Stomach smooth muscle (tissue), 2 donors: ENCODE data around the gene SEC61G.

ENCODE experiments used
- H3K27ac ChIP-seq: one replicate; pipeline ENCODE4 v1.7.0; 2013; ENCODE audit warnings: mild to moderate bottlenecking, low read length, inconsistent platforms
- H3K27me3 ChIP-seq, 2 donors: one replicate each; pipeline ENCODE4 v1.7.0; 2013; ENCODE audit warnings: low read length in 2 of 2; ENCODE audit not compliant: insufficient read depth in 2 of 2, control insufficient read depth in 1 of 2
- H3K36me3 ChIP-seq, 2 donors: one replicate each; pipeline ENCODE4 v1.7.0; 2013; ENCODE audit warnings: low read length in 2 of 2; ENCODE audit not compliant: control insufficient read depth in 2 of 2, insufficient read depth in 2 of 2
- H3K4me1 ChIP-seq: one replicate; pipeline ENCODE4 v1.7.0; 2013; ENCODE audit warnings: low read length; ENCODE audit not compliant: control insufficient read depth, insufficient read depth
- H3K4me3 ChIP-seq, 2 donors: one replicate each; pipeline ENCODE4 v1.7.0; 2013; ENCODE audit warnings: low read length in 2 of 2
- H3K9ac ChIP-seq, 2 donors: one replicate each; pipeline ENCODE4 v1.7.0; 2013; ENCODE audit warnings: low read length in 2 of 2, mild to moderate bottlenecking in 1 of 2
- H3K9me3 ChIP-seq, 2 donors: one replicate each; pipeline ENCODE4 v1.7.0; 2013; ENCODE audit warnings: low read length in 2 of 2; ENCODE audit not compliant: control insufficient read depth in 2 of 2
- donor health status: healthy.
- donor health status: Pancreatic carcinoma.

SEC61G gene

GRCh38 chr7:54782829-54783228 is 23.8 kb upstream of the SEC61G start:
- Histone ChIP-seq H3K9me3 (no peaks in the 10 kb centered on the region), H3K4me1 (no peaks in the 10 kb centered on the region), H3K27me3 (peaks cover 0 to 3% of the 10 kb centered on the region in 2 donors), H3K36me3 (no peaks in the 10 kb centered on the region), H3K4me3 (no peak overlapping the region), H3K27ac (no peak overlapping the region), H3K9ac (no peak overlapping the region)

- Histone ChIP-seq H3K36me3 (no peaks in the 10 kb centered on the region), H3K4me3 (no peak overlapping the region), H3K9ac (no peak overlapping the region), H3K9me3 (no peaks in the 10 kb centered on the region), H3K27me3 (peaks cover 0 to 3% of the 10 kb centered on the region in 2 donors), H3K4me1 (no peaks in the 10 kb centered on the region), H3K27ac (no peak overlapping the region)
Observed at GRCh38 chr7:54782314-54782713, 23.3 kb upstream of the SEC61G start.

- H3K27me3 ChIP-seq, result peaks cover 0 to 3% of the 10 kb centered on the region in 2 donors
- H3K36me3 ChIP-seq, result no peaks in the 10 kb centered on the region
- no peak overlapping the region for H3K4me3 ChIP-seq
- H3K27ac ChIP-seq, result no peak overlapping the region
- H3K4me1 ChIP-seq, result no peaks in the 10 kb centered on the region
- H3K9me3 ChIP-seq, result no peaks in the 10 kb centered on the region
- no peak overlapping the region for H3K9ac ChIP-seq
Observed at GRCh38 chr7:54781134-54781920, 22.3 kb upstream of the SEC61G start.

- no peak overlapping the region for H3K27ac ChIP-seq
- H3K4me3 ChIP-seq, result no peak overlapping the region
- no peaks in the 10 kb centered on the region for H3K36me3 ChIP-seq
- no peaks in the 10 kb centered on the region for H3K4me1 ChIP-seq
- no peaks in the 10 kb centered on the region for H3K9me3 ChIP-seq
- H3K9ac ChIP-seq, result no peak overlapping the region
- peaks cover 0 to 3% of the 10 kb centered on the region in 2 donors for H3K27me3 ChIP-seq
Observed at GRCh38 chr7:54780490-54780889, 21.5 kb upstream of the SEC61G start.

GRCh38 chr7:54778696-54779540 is 19.9 kb upstream of the SEC61G start:
- no peaks in the 10 kb centered on the region for H3K36me3 ChIP-seq
- no peaks in the 10 kb centered on the region for H3K4me1 ChIP-seq
- no peaks in the 10 kb centered on the region for H3K27me3 ChIP-seq
- no peak overlapping the region for H3K9ac ChIP-seq
- H3K9me3 ChIP-seq, result no peaks in the 10 kb centered on the region
- H3K27ac ChIP-seq, result no peak overlapping the region
- no peak overlapping the region for H3K4me3 ChIP-seq

- Histone ChIP-seq H3K9me3 (no peaks in the 10 kb centered on the region), H3K4me1 (no peaks in the 10 kb centered on the region), H3K27ac (no peak overlapping the region), H3K27me3 (no peaks in the 10 kb centered on the region), H3K36me3 (no peaks in the 10 kb centered on the region), H3K9ac (no peak overlapping the region), H3K4me3 (no peak overlapping the region)
Observed at GRCh38 chr7:54778166-54778565, 19.2 kb upstream of the SEC61G start.

GRCh38 chr7:54774785-54775740 is 16.1 kb upstream of the SEC61G start:
- H3K36me3 ChIP-seq, result no peaks in the 10 kb centered on the region
- H3K9me3 ChIP-seq, result no peaks in the 10 kb centered on the region
- H3K27me3 ChIP-seq, result no peaks in the 10 kb centered on the region
- H3K4me1 ChIP-seq, result no peaks in the 10 kb centered on the region
- H3K9ac ChIP-seq, result no peak overlapping the region
- H3K27ac ChIP-seq, result no peak overlapping the region
- H3K4me3 ChIP-seq, result no peak overlapping the region

GRCh38 chr7:54773472-54774399 is 14.7 kb upstream of the SEC61G start:
- Histone ChIP-seq H3K4me3 (peak overlapping the region; percentile 61 to 67), H3K36me3 (no peaks in the 10 kb centered on the region), H3K4me1 (no peaks in the 10 kb centered on the region), H3K27ac (no peak overlapping the region), H3K9me3 (no peaks in the 10 kb centered on the region), H3K9ac (peak overlapping the region; percentile 24 to 30), H3K27me3 (peaks cover 4 to 5% of the 10 kb centered on the region in 2 donors)

- H3K36me3 ChIP-seq, result no peaks in the 10 kb centered on the region
- peaks cover 4 to 5% of the 10 kb centered on the region in 2 donors for H3K27me3 ChIP-seq
- no peak overlapping the region for H3K4me3 ChIP-seq
- no peaks in the 10 kb centered on the region for H3K4me1 ChIP-seq
- no peaks in the 10 kb centered on the region for H3K9me3 ChIP-seq
- no peak overlapping the region for H3K27ac ChIP-seq
- H3K9ac ChIP-seq, result no peak overlapping the region
Observed at GRCh38 chr7:54769203-54769602, 10.2 kb upstream of the SEC61G start.
